ENCODE data around the gene GPC3.
"Not testable (repeated sequence)": the region's sequence is repeated elsewhere in the genome, so short reads cannot be mapped to it uniquely, and the experiment has no call there.

GPC3 gene

DNA sequence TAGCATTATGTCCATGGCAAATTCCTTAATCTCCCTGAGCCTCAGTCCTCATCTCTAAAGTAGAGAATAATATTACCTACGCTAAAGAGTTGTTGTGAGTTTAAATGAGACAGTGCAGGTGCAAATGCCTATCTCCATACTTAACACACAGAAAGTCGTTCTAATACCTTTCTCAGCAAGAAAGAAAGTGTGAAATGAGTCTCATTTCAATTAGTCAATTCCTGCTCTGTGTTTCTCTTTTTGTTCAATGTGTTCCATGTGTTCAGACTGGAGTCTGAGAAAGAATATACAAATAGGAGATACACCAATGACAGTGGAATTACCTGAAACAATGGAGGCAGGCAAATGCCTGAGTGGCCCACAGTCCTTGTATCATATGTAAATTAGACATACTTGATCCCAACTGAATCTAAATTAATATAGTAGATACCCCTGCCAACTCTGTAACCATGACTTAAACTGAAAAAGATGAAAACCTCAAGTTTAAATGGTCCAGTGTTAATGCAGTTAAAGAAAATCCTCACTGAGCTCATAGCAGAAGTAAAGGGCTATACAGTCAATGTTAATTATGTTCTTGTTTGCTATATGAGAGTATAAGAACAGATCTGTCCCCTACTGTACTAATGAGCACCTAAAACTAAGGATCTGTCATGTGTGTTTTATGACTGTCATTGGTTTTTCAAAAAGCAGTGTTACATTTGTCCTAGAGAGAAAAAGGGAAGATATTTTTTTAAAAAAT is 68.2 kb downstream of the GPC3 start:
- Mint-ChIP-seq H3K36me3 (peaks cover 2% of the 10 kb centered on the region), H3K4me1 (ENCODE audit: low read depth) (peaks cover 1% of the 10 kb centered on the region), H3K4me3 (no peak overlapping the region), H3K27ac (no peak overlapping the region), H3K9me3 (ENCODE audit: low read depth) (peaks cover 6% of the 10 kb centered on the region), H3K27me3 (no peaks in the 10 kb centered on the region)

- Mint-ChIP-seq H3K27ac (no peak overlapping the region), H3K9me3 (ENCODE audit: low read depth) (peaks cover 6% of the 10 kb centered on the region), H3K4me3 (no peak overlapping the region), H3K36me3 (peaks cover 2% of the 10 kb centered on the region), H3K27me3 (no peaks in the 10 kb centered on the region), H3K4me1 (ENCODE audit: low read depth) (no peaks in the 10 kb centered on the region)
Observed at GRCh38 chrX:133913658-133914388, 71.6 kb downstream of the GPC3 start.

DNA sequence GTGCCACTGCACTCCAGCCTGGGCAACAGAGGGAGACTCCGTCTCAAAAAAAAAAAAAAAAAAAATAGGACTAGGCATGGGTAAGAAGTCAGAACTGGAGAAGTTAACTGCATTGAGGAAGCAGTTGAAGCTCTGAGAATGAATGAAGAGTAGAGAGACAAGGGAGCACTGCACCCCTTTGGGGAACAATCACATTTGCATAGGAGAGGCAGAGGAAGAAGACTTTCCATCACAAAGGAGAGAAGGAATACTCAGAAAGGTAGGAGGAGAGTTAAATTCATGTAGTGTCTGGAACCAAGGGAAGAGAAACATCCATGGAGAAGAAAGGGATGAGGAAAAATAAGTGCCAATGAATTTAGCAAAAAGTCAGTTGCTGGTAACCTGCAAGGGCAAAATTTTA is 72.4 kb downstream of the GPC3 start:
- no peak overlapping the region for H3K27ac Mint-ChIP-seq
- H3K27me3 Mint-ChIP-seq = no peaks in the 10 kb centered on the region
- H3K36me3 Mint-ChIP-seq = peaks cover 2% of the 10 kb centered on the region
- H3K4me1 Mint-ChIP-seq (ENCODE audit: low read depth) = no peaks in the 10 kb centered on the region
- peaks cover 6% of the 10 kb centered on the region for H3K9me3 Mint-ChIP-seq (ENCODE audit: low read depth)
- H3K4me3 Mint-ChIP-seq = no peak overlapping the region

DNA sequence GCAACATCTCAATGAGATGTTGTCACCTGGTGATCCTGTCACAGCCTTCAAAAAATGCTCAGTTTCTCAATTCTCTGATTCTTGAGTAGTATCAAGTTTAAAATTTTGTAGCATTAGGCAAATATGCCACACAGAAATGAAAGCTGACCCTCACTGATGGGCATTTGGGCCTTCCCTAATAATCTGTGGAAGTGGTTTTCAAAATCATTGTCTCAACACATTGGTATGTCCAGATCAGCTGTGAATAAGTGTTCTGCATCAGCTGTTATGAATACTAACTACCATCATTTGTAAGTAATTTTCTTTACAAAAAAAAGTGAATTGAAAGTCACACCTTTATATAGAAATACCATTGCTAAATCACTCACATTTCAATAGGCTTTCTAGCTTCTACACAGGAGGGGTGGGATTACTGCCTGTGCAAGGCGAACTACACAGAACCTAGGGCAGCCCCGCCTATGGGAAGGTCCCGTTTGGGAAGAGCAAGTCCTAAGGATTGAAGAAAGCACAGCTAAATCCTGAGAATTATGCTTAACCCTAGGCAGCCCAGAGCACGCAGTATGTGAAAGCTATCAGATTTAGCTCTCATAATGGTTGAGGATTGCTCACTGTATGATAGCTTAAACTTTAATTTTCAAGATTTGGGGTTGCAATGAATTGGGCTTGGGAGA is 73.4 kb downstream of the GPC3 start:
- Mint-ChIP-seq H3K27ac (no peak overlapping the region), H3K4me3 (no peak overlapping the region), H3K4me1 (ENCODE audit: low read depth) (no peaks in the 10 kb centered on the region), H3K9me3 (ENCODE audit: low read depth) (peaks cover under 1% of the 10 kb centered on the region), H3K27me3 (no peaks in the 10 kb centered on the region), H3K36me3 (peaks cover 2% of the 10 kb centered on the region)

DNA sequence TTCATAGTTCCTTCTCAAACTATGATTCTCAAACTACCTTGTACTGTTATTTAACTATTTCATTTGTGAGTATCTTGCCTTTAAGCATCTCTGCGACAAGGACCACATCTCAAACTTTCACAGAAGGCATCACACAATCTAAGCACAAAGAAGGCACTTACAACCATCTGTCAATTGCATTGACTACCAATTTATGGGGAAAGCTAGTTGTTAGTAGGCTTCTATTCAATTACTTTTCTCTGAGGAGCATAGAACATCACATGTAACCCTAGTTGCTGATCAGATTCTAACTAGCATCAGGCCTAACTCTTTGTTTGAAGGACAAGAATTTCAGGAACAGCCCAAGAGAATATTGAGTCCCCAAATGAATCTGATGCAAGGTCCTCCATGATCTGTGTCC is 74.9 kb downstream of the GPC3 start:
- H3K27ac Mint-ChIP-seq = no peak overlapping the region
- peaks cover 2% of the 10 kb centered on the region for H3K36me3 Mint-ChIP-seq
- no peaks in the 10 kb centered on the region for H3K9me3 Mint-ChIP-seq (ENCODE audit: low read depth)
- no peaks in the 10 kb centered on the region for H3K4me1 Mint-ChIP-seq (ENCODE audit: low read depth)
- no peak overlapping the region for H3K4me3 Mint-ChIP-seq
- no peaks in the 10 kb centered on the region for H3K27me3 Mint-ChIP-seq

- H3K36me3 Mint-ChIP-seq = peaks cover 2% of the 10 kb centered on the region
- H3K27ac Mint-ChIP-seq = no peak overlapping the region
- no peaks in the 10 kb centered on the region for H3K4me1 Mint-ChIP-seq (ENCODE audit: low read depth)
- H3K4me3 Mint-ChIP-seq = no peak overlapping the region
- no peaks in the 10 kb centered on the region for H3K27me3 Mint-ChIP-seq
- H3K9me3 Mint-ChIP-seq (ENCODE audit: low read depth) = no peaks in the 10 kb centered on the region
Observed at GRCh38 chrX:133909888-133910287, 75.5 kb downstream of the GPC3 start.

- Mint-ChIP-seq H3K4me3 (no peak overlapping the region), H3K36me3 (peaks cover 2% of the 10 kb centered on the region), H3K4me1 (ENCODE audit: low read depth) (no peaks in the 10 kb centered on the region), H3K27me3 (no peaks in the 10 kb centered on the region), H3K27ac (no peak overlapping the region), H3K9me3 (ENCODE audit: low read depth) (no peaks in the 10 kb centered on the region)
Observed at GRCh38 chrX:133908223-133908955, 77.0 kb downstream of the GPC3 start.

GRCh38 chrX:133907606-133908005 is 77.8 kb downstream of the GPC3 start:
- Mint-ChIP-seq H3K27ac (no peak overlapping the region), H3K27me3 (no peaks in the 10 kb centered on the region), H3K4me1 (ENCODE audit: low read depth) (no peaks in the 10 kb centered on the region)

DNA sequence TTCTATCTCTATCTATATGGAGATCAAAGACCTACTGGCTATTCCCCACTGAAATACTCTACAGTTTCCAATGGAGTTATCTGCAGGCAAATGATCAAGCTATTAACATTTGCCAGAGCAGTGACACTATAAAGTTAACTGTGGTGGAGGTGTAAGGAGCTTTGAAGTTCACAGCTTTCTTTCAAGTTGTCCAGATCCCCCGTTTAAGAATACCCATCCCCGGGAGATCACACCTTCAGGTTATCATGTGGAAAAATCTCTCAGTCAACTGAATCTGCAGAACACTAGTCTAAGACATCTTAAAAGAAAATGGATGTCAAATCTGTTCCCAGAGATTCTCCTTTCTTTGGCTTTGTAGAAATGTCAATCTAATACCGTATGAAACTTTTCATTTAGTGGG is 80.1 kb downstream of the GPC3 start:
- Mint-ChIP-seq H3K4me3 (no peak overlapping the region), H3K4me1 (ENCODE audit: low read depth) (no peaks in the 10 kb centered on the region), H3K36me3 (no peaks in the 10 kb centered on the region), H3K27me3 (no peaks in the 10 kb centered on the region), H3K27ac (no peak overlapping the region), H3K9me3 (ENCODE audit: low read depth) (no peaks in the 10 kb centered on the region)

More at GRCh38 chrX:133907606-133908005, 77.8 kb downstream of the GPC3 start:
- no peak overlapping the region for H3K4me3 Mint-ChIP-seq
- no peaks in the 10 kb centered on the region for H3K9me3 Mint-ChIP-seq (ENCODE audit: low read depth)
- no peaks in the 10 kb centered on the region for H3K36me3 Mint-ChIP-seq

GRCh38 chrX:133897593-133898163 is 87.7 kb downstream of the GPC3 start:
- H3K36me3 Mint-ChIP-seq = no peaks in the 10 kb centered on the region
- no peak overlapping the region for H3K27ac Mint-ChIP-seq
- no peaks in the 10 kb centered on the region for H3K9me3 Mint-ChIP-seq (ENCODE audit: low read depth)
- no peak overlapping the region for H3K4me3 Mint-ChIP-seq
- no peaks in the 10 kb centered on the region for H3K4me1 Mint-ChIP-seq (ENCODE audit: low read depth)
- no peaks in the 10 kb centered on the region for H3K27me3 Mint-ChIP-seq

GRCh38 chrX:133892337-133892736 is 93.1 kb downstream of the GPC3 start:
- Mint-ChIP-seq H3K4me3 (no peak overlapping the region), H3K4me1 (ENCODE audit: low read depth) (no peaks in the 10 kb centered on the region)

DNA sequence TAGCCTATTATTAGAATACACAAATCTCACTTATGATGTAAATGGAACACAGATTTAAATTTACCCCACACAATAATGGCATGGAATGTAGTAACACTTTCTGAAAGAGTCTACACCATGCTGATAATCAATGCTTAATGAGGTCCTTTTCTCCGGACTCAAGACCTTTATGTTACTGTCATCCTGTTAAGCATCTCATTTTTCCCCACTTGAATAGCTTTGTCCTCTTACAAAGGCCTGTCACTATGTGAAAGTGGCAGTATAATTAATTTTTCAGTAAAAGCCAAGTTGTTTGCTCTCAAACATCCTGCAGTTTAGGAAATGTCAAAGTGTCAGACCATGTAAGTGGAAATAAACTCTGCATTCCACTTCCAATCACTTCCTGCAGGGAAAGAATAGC is 96.4 kb downstream of the GPC3 start:
- no peaks in the 10 kb centered on the region for H3K27me3 Mint-ChIP-seq
- no peaks in the 10 kb centered on the region for H3K4me1 Mint-ChIP-seq (ENCODE audit: low read depth)
- H3K36me3 Mint-ChIP-seq = no peaks in the 10 kb centered on the region
- no peak overlapping the region for H3K27ac Mint-ChIP-seq
- no peaks in the 10 kb centered on the region for H3K9me3 Mint-ChIP-seq (ENCODE audit: low read depth)
- no peak overlapping the region for H3K4me3 Mint-ChIP-seq

More at GRCh38 chrX:133892337-133892736, 93.1 kb downstream of the GPC3 start:
- Mint-ChIP-seq H3K9me3 (ENCODE audit: low read depth) (no peaks in the 10 kb centered on the region), H3K27me3 (no peaks in the 10 kb centered on the region), H3K36me3 (no peaks in the 10 kb centered on the region), H3K27ac (no peak overlapping the region)

GRCh38 chrX:133888084-133888483 is 97.3 kb downstream of the GPC3 start:
- H3K36me3 Mint-ChIP-seq; H3K4me3 Mint-ChIP-seq; H3K27ac Mint-ChIP-seq; H3K27me3 Mint-ChIP-seq; H3K4me1 Mint-ChIP-seq (ENCODE audit: low read depth); H3K9me3 Mint-ChIP-seq (ENCODE audit: low read depth): not testable (repeated sequence)

DNA sequence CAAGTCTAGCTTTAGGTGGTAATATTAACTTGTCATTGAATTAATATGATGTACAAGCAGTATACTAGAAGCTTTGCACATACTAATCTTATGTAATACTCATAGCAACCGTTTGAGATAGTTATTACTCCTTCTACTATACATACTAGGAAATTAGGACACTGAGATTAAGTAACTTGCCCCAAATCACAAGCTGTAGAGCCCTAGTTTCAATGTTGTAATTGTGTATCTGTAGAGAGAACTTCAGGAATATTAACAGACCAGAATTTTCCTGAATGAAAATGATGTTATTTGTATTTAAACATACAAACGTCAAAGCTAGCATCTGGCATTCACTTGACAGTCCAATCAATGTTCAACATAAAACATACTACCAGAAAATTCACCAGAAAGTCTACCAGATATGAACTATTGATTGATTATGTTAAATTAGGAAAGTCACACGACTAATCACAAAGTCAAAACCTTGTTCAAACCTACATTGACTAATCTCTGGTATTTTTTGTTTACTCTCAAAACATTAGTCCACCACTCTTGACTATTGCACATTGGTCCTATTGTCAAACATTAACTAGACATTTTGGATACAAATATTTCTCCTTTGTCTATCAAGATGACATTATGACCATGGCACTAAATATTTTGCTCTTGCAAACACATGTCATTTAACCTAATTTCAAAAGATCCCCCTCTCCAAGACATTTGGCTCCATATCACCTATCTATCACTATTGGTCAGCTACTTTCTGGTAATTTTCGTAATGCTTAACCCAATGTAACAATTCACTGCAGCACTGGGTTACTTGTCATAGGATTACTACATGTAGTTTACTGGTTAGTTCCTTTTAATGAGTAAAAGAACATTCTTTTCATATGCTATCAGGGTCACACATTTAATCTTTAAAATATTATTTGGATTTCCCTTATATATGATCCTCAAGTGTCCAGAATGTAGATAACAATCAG is 100.7 kb downstream of the GPC3 start:
- no peaks in the 10 kb centered on the region for H3K27me3 Mint-ChIP-seq
- no peaks in the 10 kb centered on the region for H3K36me3 Mint-ChIP-seq
- H3K4me1 Mint-ChIP-seq (ENCODE audit: low read depth) = no peaks in the 10 kb centered on the region
- H3K4me3 Mint-ChIP-seq = no peak overlapping the region
- no peak overlapping the region for H3K27ac Mint-ChIP-seq
- no peaks in the 10 kb centered on the region for H3K9me3 Mint-ChIP-seq (ENCODE audit: low read depth)

All from activated naive CD8-positive, alpha-beta T cell (primary cell).